Activated CD4-positive, alpha-beta T cell treated with anti-CD3 and anti-CD28 coated beads, Interleukin-2, amount 50 U/mL, for 24 hours (primary cell): ENCODE data around the gene VPS13A.

Experiments
- DNase-seq, 2 donors: peaks; one replicate each; pipeline ENCODE4 v3.0.0-alpha.2; 2020; ENCODE audit warnings: low read depth in 1 of 2, low spot score in 1 of 2

Gene VPS13A

DNA sequence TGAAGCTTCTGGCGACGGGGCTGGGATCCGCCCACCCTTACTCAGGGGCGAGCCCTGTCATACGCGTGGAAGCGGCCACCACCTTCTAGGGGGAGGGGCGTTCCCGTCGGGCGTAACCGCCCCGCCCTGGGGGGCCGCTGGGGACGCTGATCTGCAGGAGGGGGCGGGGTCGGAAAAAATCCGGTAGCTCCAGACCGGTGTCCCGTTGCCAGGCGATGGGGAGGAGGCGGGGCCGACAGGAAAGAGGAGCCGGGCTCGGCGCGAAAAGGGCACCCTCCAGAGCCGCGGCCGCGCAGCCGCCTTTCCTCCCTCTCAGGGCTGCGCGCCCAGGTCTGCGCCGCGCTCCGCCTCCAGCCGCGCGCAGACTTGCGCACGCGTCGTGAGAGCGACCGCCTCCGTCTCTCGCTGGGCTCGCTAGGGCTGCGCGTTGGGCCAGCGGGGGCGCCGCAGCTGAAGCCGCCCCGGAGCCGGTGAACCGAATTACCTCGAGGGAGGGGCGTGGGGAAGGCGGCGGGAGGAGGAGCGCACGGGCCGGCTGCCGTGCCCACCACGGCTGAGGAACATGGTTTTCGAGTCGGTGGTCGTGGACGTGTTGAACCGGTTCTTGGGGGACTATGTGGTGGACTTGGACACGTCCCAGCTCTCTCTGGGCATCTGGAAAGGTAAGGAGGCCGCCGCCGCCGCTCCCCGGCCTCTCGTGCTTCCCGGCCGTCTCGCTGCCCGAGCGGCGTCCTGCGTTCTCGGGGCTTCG, at the start of gene VPS13A:
Gene VPS13A, plus strand, starts transcription at position 392 of the 751 bp plus-strand sequence. Its CDS starts 171 bp downstream, at position 563.
- peak; percentile 81 to 95 for DNase-seq

DNA sequence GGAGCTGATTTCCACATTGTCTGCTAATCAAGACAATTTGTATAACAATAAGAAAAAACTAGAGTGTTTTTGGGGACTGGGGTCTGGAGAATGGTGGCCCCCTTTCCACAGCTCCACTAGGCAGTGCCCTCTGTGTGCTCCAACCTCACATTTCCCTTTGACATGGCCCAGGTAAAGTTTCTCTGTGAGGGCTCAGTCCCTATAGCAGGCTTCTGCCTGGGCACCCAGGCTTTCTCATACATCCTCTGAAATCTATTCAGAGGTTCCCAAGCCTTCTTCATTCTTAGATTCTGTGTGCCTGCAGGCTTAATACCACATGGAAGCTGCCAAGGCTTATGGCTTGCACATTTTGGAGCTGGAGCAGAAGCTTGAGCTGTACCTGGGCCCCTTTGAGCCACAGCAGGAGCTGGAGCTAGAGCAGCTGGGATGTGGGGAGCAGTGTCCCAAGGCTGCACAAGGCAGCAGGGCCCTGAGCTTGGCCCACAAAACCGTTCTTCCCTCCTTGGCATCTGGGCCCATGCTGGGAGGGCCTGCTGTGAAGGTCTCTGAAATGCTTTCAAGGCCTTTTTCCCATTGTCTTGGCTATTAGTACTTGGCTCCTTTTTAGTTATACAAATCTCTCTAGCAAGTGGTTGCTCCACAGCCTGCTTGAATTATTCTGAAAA, 49.1 kb upstream of the VPS13A start:
- DNase-seq, result no peak

DNA sequence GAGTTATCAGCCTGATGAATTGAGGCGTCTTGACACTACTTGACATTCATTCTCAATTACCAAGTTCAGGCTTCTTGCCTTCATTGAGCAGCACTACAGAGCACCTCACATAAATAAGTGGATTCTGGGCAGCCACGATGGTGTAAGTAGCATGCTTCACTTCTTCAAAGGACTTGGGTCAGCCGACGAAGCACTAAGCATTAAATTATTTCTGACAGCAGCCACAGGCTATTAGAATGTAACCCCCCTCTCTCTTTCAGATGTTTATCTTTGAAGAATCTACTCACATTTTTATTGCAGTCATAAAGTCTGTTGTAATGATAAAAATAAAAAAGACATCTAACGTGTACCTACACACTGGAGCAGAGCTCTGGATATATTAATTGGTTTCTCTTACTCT, 45.9 kb upstream of the VPS13A start:
- DNase-seq, result no peak

DNA sequence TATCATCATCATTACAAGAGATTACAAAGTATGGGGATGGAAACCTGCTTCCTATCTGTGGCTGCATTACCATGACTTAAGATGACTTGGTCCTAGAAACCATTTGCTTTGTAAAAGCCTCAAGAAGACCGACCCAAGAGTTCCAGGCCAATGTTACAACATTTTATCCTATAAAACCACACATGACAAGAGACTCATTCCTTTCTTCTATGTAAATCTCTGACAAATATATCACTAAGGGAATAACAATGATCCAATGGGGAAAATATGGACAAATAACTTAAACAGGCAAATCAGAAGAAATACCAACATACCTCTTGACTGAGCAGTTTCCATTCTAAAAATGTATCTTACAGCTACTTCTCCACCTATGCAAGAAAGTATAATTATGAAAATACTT, 44.3 kb upstream of the VPS13A start:
- no peak for DNase-seq

DNA sequence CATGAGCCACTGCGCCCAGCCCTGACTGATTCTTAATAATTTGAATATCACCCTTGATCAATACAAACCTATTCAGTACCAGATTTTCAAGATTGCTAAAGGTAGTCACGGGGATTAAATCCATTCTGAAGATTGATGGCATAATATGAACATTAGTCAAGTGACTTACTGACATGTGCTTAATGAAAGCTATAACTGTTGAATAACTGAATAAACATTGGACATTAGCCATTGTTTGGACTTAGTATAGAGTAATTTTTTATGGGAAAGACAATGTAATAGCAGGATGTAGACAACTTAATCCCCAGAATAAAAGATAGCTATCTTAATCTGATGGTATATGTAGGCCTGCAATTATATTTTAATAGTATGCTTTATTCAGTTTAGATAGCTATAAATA, 35.0 kb upstream of the VPS13A start:
- no peak for DNase-seq

DNA sequence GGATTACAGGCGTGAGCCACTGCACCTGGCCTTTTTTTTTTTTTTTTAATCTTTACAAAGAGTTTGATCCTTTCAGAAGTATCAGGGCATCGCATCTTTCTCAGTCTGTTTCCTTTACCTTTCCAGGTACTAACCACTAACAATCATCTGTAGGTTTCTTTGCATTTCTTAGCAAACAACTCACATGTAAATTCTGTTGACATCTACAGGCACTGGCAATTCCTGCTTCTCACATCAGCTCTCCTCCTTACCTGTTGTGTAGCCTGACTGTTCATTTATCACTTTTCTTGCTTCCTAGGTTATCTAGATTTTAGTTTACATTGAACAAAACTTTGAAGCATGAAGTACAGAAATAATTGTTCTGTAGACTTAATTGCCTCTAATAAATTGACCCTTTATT, 27.5 kb upstream of the VPS13A start:
- DNase-seq, result no peak

DNA sequence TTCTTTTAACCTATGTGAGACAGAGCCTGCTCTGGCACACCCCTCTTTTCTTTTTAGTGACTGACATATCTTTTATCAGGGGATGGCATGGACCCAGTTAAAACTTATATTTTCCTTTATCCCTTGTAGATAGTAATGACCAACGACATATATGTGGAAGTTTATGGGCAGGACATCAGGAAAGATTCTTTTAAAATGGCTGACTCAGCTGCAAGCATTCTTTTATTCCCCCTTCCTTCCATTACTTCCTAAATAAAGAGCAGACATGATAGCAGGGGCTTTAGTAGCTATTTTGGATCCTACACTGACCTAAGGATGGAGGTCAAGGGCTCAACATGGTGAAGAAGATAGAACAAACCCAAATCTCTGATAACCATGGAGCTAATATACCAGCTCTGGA, 25.0 kb upstream of the VPS13A start:
- no peak for DNase-seq

DNA sequence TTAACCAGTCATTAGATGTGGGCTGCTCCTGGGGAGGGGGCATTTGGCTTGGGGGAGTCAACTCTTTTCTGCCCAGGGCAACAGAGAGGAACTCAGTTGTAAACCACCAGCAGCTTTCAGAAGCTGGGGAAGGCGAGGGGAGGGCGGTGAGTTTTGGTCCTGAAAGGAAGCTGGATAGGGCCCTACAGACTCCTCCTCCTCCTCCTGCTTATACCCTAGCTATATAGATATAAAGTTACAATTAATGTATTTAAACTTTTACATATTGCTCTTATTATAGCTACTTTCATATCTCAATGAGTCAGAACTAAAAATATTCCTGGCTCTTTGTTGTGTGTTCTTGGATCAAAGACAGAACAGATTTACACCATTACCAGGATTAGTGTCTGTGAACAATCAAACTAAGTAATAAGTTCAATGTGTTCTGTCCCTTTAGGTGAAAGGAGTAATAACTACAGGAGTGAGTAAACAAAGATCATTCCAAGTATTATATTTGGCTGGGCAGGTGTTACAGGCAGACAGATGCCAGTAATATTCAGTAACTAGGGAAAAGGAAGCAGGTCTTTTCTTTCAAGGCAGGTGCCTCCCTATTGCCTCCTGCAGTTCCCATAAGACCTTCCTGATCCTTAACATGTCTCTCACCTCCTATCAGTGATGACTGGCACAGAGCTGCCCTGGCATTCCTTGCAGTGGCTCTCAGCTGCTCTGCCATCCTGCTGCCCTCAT, 20.5 kb upstream of the VPS13A start:
- DNase-seq, result no peak

DNA sequence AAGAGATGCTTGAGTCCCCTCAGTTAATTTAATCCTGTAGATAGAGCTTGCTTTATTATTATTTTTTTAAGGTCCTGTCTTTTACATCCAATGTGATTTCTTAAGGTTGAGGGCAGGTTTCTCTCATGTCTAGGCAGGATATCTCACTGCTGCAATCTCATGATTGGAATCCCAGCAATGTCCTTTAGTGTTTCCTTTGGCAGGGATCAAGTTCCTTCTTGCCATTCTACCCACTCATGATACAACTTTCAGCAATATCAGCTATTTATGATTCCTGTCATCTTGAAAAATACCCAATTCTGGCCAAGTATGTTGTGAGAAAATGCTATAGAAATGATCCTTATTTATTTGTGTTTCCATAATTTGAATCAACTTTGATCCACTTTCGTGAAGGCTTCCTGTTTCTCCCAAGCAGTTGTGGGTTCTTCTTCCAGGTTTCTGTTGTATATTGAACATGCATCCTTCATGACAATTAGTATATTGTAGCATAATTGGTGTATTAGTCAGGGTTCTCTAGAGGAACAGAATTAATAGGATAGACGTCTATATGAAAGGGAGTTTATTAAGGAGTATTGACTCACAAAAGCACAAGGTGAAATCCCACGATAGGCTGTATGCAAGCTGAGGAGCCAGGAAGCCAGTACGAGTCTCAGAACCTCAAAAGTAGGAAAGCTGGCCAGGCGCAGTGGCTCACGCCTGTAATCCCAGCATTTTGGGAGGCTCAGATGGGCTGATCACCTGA, 18.4 kb upstream of the VPS13A start:
- no peak for DNase-seq

DNA sequence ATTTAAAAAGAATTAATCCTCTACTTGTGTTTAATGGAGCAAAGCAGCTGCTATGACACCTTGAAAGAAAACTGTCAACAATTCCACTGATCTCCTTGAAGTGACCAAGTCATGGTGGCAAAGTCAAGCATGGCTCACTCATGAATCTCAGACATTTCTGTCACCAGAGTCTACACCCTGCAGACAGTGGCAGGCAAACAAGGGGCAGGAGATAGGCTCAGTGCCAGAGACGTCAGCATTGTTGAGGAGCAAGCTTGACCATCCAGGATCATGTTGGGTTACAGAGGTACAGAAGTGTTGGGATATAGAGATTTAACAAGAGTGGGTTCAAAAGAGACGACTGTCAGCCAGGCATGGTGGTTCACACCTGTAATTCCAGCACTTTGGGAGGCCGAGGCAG, 16.1 kb upstream of the VPS13A start:
- DNase-seq, result no peak

DNA sequence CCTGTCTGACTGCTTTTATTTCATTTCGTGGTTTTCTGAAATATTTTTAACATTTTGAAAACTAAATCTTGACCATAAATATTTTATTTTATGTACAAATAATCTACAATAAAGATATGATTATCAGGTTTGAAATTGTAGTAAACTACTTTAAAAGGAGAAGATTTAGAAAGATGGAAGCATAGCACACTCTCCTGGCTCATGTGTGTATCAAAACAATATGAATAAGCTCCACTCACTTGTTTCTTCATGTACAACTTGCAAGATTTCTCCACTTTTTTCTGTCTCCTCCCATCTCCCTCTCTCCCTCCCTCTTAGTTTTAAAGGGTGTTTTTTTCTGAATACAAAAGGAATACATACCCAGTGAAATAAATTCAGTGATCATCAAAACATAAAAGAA, 15.4 kb upstream of the VPS13A start:
- DNase-seq, result no peak

DNA sequence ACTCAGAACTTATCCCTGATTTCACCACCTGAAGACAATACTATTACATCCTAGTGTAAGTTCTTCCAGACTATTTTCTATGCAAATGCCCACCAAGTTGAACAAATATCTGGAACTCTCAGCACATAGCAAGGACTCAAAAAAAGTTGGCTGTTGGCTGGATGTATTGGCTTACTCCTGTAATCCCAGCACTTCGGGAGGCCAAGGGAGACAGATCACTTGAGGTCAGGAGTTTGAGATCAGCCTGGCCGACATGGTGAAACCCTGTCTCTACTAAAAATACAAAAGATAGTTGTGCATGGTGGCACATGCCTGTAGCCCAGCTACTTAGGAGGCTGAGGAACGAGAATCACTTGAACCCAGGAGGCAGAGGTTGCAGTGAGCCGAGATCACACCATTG, 15.0 kb upstream of the VPS13A start:
- no peak for DNase-seq

DNA sequence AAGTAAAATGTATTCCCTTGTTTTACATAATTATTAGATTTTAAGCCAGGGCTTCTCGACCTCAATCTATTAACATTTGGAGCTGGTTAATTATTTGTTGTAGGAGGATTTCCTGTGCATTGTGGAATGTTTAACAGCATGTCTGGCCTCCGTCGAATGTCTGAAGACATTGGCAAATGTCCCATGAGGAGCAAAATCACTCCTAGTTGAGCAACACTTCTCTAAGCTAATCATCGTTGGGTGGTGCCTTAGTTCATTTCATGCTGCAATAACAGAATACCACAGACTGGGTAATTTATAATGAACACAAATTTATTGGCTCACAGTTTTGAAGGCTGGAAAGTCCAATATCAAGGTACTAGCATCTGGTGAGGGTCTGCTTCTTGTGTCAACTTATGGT, 13.4 kb upstream of the VPS13A start:
- no peak for DNase-seq

DNA sequence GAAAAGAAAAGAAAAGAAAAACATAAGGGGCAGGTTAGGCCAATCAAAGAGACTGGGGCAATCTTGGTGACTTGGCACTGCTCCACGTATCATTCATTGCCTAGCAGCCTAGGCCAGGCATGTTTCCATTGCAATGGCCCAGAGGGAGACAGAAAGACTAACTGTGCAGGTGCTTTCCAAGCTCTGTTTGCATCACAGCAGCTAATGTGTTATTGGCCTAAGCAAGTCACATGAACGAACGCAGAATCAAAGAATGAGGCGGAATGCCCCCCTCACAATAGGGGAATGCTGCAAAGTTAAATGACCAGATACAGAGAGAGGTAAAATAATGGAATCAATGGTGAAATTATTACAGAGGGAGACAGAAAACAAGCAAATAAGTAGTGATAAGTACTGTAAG, 11.1 kb upstream of the VPS13A start:
- DNase-seq, result no peak

DNA sequence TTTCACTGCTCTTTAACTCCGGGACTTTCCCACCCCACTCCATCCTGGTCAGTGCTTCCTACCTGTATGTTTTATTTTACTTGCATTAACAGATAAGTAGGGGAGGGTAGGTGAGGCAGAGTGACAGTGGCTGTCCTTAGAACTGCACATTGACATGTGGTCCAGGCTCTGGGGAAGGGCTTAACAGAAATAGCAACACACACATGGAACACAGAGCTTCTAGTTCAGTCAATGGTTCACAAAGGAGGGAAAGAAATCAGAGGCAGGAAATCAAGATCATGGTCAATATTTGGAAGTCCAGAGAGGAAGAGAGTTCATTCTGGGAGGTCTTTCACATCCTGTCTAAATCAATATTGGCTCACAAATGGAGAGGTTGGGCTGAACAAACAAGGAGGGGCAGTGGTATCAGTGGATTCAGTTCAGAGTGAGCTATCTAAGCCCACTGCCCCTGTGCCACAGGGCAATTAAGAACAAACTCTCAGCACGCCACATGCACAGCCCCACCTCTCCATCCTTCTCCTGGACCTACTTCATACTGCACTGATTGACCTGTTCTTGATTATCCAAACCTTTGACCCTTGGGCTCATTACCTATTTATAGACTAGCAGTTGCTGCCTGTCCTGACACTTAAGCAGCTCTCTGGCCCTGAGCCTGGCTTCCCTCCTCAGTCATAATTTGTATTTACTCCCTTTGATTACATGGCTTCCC, 6.2 kb upstream of the VPS13A start:
- DNase-seq, result no peak

DNA sequence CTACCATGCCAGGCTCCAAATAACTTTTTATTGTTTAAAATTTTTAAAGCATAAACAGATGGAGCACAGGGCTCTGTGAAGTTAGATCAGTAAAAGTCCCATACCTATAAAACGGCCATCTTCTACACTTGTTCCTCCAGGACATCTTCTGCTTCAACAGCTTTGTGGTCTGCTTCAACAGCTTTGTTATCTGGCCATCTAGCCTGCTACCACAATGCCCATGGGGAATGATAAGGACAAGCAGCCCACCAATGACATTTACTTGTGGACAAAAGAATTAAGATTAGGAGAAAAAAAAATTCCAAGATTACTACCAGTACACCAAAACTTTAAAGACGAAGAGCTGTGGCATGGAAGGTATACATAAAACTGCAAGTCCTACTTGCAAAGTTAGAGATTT, 2.2 kb upstream of the VPS13A start:
- no peak for DNase-seq

DNA sequence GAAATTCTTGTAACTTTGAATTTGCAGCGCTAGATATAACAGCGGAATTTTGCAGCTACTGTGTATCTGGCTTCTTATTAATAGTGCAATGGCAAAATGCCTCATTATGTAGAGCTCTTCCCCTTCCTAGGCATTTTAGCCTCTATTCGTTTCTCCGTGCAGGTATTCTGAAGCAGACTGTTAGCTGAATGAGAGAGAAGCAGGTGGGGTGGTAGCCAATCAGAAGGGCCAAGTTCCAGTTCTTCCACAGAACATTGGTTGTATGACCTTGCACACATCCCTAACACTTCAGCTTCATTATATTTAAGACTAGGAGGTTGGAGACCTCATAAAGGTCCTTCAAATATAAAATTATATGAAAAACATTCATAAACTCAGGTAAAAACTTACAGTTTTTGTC, 1.2 kb upstream of the VPS13A start:
- no peak for DNase-seq

DNA sequence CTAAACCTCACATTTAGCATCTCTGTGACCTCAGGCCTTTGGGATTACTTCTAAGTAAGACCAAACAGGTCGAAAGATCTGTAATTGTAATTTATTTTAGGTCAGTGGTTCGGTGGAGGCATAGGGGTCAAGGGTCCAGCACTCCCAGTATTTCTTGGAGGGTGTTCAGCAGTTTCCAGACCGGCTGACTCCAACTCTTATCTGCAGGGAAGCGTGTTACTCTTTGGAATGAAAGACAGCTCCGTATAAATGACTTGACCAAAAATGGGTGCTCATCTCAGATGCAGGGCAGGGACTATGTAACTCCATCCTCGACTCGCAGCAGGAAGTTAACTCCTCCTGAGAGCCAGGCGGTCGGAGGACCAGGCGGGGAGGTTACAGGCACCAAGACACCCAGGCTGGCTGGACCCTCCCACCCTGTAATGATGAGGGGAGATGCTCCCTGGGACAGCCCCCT, 620 bp upstream of the VPS13A start:
- DNase-seq, result no peak

DNA sequence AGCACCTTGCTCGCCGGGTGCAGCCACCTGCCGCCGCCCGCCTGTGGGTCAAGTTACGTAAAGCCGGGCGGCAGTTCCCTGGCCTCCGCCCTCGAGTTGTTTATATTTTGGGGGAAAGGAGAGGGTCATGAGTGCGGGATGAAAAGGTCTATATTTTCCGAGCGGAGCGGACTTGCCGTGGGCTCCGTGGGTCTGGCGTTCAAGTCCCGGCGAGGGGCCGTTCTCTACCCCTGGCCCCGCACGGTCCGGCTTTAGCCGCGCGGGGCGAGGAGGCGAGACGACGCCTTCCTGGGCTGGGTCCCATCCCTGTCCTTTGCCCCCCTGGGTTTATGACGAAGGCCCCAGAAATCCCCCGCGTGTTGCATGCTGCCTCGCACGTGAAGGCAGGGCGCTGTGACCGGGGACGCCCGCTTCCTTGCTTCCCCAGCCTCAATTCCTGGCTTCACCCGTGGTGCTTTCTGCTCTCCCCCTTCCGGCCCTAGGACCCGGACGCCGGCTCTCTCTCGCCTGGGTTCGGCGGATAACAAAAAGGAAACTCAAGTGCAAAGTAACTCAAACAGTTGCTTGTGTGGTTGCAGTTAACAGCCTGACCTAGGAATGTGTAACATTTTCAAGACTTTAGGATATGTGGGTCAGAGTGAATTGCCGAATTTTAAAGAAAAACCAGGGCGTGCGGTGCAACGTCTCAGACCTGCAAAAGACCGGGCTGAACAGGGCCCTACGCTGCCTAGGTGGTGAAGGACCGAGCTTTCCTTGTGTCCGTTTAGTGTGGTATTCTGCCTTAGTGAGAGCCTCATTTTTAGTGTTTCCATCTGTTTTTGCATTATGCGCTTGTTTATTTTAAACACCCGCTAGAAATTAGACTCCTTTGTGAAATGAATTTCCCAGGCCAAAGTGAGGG, 810 bp downstream of the VPS13A start:
- peak; percentile 26 to 38 for DNase-seq

DNA sequence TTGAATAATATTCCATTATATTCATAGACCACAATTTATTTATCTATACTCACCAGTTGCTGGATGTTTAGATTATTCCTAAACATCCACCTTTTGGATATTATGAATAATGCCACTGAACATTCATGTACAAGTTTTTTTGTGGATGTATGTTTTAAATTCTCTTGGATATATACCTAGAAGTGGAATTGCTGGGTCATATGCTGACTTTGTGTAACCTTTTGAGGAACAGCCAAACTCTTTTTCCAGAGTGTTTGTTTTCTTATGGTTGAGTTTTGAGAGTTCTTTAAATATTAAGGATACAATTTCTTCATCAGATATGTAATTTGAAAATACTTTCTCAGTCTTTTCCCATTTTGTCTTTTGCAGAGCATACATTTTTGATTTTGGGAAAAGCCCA, 2.7 kb downstream of the VPS13A start:
- no peak for DNase-seq
